Measurements from ENCODE around the gene FNDC3B. TPM values are rescaled to one million over a fixed set of nuclear protein-coding genes. Genes with fewer than 3 reads are reported as not detected.
A peak's percentile ranks its signal among the peaks of the same experiment; 100 is the strongest.

The FNDC3B gene
- total RNA-seq, 5 donors from 2014 or later (not counting 1 experiment from before 2014, with no cell fraction given), result 18.1 to 46.5 (median 23.5) TPM

GRCh38 chr3:172288651-172289050 lies 249.3 kb downstream of the FNDC3B start:
- H3K4me3 Mint-ChIP-seq, result no peak overlapping the region
- DNase-seq, result peak in 4 of 35 experiments; percentile 3 to 15 (median 4)
- Histone ChIP-seq H3K27ac (ENCODE audit: low read length) (no peak overlapping the region), H3K4me1 (ENCODE audit: control insufficient read depth in 1 of 2, extremely low read depth in 1 of 2, insufficient read depth in 2 of 2, low read length in 2 of 2) (no peaks in the 10 kb centered on the region), H3K27me3 (replicated peaks in 1 of 2; ENCODE audit: control insufficient read depth in 2 of 2, extremely low read depth in 1 of 2, insufficient read depth in 2 of 2, low read length in 1 of 2) (no peaks in the 10 kb centered on the region), H3K9me3 (no peaks in the 10 kb centered on the region), H3K4me3 (ENCODE audit: control insufficient read depth in 1 of 2, extremely low read depth in 1 of 2, low read length in 1 of 2) (no peak overlapping the region), H3K36me3 (ENCODE audit: control insufficient read depth in 2 of 2, extremely low read depth in 1 of 2, insufficient read depth in 1 of 2, low read length in 1 of 2) (peaks cover 4 to 7% of the 10 kb centered on the region in 2 donors)
- ChIA-PET CTCF (no interaction called here), POLR2A (no interaction called here)
- WGBS (ENCODE audit: insufficient coverage), result no CpG with 5 or more reads among the region's 4 CpGs
- peaks cover 54% of the 10 kb centered on the region for H3K36me3 Mint-ChIP-seq
- no peaks in the 10 kb centered on the region for H3K9me3 Mint-ChIP-seq
- no peaks in the 10 kb centered on the region for H3K27me3 Mint-ChIP-seq
- H3K4me1 Mint-ChIP-seq, result peaks cover 27 to 29% (median 28%) of the 10 kb centered on the region in 3 donors
- no peak overlapping the region for H3K27ac Mint-ChIP-seq
- ATAC-seq (replicated peaks in 1 of 4), result peak in 1 of 4 experiments; percentile 38

DNA sequence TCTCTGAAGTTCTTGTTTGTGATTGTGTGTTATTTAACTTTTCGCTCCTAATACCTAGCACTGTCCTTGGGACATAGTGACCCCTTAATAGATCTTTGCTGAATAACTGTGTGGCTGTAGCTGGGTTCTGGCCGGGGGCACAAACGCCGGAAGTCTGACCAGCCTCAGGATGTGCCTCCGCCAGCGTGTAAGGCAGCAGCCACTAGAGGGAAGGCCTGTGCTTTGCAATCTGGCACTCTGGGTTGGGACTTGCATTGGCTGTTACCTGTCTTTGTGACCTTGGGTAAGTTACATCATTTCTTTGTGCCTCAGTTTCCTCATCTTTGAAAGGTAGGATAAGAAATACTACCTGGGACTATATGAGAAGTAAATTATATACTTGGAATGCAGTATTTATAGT lies 250.2 kb downstream of the FNDC3B start:
- H3K9me3 Mint-ChIP-seq, result no peaks in the 10 kb centered on the region
- Histone ChIP-seq H3K27me3 (replicated peaks in 1 of 2; ENCODE audit: control insufficient read depth in 2 of 2, extremely low read depth in 1 of 2, insufficient read depth in 2 of 2, low read length in 1 of 2) (no peaks in the 10 kb centered on the region), H3K4me1 (ENCODE audit: control insufficient read depth in 1 of 2, extremely low read depth in 1 of 2, insufficient read depth in 2 of 2, low read length in 2 of 2) (no peaks in the 10 kb centered on the region), H3K9me3 (no peaks in the 10 kb centered on the region), H3K36me3 (ENCODE audit: control insufficient read depth in 2 of 2, extremely low read depth in 1 of 2, insufficient read depth in 1 of 2, low read length in 1 of 2) (peaks cover 4 to 7% of the 10 kb centered on the region in 2 donors), H3K4me3 (ENCODE audit: control insufficient read depth in 1 of 2, extremely low read depth in 1 of 2, low read length in 1 of 2) (no peak overlapping the region), H3K27ac (ENCODE audit: low read length) (no peak overlapping the region)
- no peaks in the 10 kb centered on the region for H3K27me3 Mint-ChIP-seq
- H3K36me3 Mint-ChIP-seq, result peaks cover 56% of the 10 kb centered on the region
- H3K4me3 Mint-ChIP-seq, result no peak overlapping the region
- ChIA-PET CTCF (no interaction called here), POLR2A (no interaction called here)
- 68% methylated on average over 5 of the region's 6 CpGs for WGBS (ENCODE audit: insufficient coverage)
- DNase-seq (peak in 1 of 35 experiments; percentile 7), ATAC-seq (replicated peaks in 1 of 4) (no peak)
- H3K4me1 Mint-ChIP-seq, result peaks cover 27 to 29% (median 28%) of the 10 kb centered on the region in 3 donors
- H3K27ac Mint-ChIP-seq, result no peak overlapping the region

GRCh38 chr3:172290457-172290856 lies 251.1 kb downstream of the FNDC3B start:
- Histone ChIP-seq H3K27ac (ENCODE audit: low read length) (no peak overlapping the region), H3K4me3 (ENCODE audit: control insufficient read depth in 1 of 2, extremely low read depth in 1 of 2, low read length in 1 of 2) (no peak overlapping the region), H3K27me3 (replicated peaks in 1 of 2; ENCODE audit: control insufficient read depth in 2 of 2, extremely low read depth in 1 of 2, insufficient read depth in 2 of 2, low read length in 1 of 2) (no peaks in the 10 kb centered on the region), H3K4me1 (ENCODE audit: control insufficient read depth in 1 of 2, extremely low read depth in 1 of 2, insufficient read depth in 2 of 2, low read length in 2 of 2) (no peaks in the 10 kb centered on the region), H3K9me3 (no peaks in the 10 kb centered on the region), H3K36me3 (ENCODE audit: control insufficient read depth in 2 of 2, extremely low read depth in 1 of 2, insufficient read depth in 1 of 2, low read length in 1 of 2) (peaks cover 4 to 7% of the 10 kb centered on the region in 2 donors)
- CTCF ChIA-PET, result interaction anchor here in 1 of 2 donors (0.6 kb wide), 1 partner anchor 237 kb away, joined by 5 read pairs; no protein-coding TSS in a partner anchor
- DNase-seq (no peak), ATAC-seq (replicated peaks in 1 of 4) (no peak)
- no peaks in the 10 kb centered on the region for H3K9me3 Mint-ChIP-seq
- peaks cover 54% of the 10 kb centered on the region for H3K36me3 Mint-ChIP-seq
- no peak overlapping the region for H3K27ac Mint-ChIP-seq
- peaks cover 27 to 29% (median 28%) of the 10 kb centered on the region in 3 donors for H3K4me1 Mint-ChIP-seq
- POLR2A ChIA-PET, result no interaction called here
- 95% methylated on average over 5 of the region's 7 CpGs for WGBS (ENCODE audit: insufficient coverage)
- no peaks in the 10 kb centered on the region for H3K27me3 Mint-ChIP-seq
- H3K4me3 Mint-ChIP-seq, result no peak overlapping the region

DNA sequence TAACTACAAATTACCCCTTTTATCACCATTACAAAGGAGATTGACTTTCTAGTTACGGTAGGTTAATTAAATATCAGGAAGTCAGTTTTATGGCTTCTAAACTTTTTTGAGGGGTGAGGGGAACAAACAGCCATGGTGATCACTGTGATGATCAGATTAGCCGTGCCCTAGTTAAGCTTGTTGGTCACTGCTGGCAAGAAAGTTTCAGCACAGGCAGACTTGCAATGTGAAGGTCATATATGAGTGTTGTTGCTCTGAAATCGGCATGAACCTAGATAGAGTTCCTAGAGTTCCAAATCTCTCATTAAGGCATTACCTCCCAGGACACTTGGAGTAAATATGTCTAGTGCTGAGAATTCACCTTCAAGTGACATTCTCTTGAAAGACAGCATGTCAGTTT lies 252.3 kb downstream of the FNDC3B start:
- ChIA-PET CTCF (no interaction called here), POLR2A (no interaction called here)
- Mint-ChIP-seq H3K4me3 (no peak overlapping the region), H3K9me3 (no peaks in the 10 kb centered on the region), H3K36me3 (peaks cover 55% of the 10 kb centered on the region), H3K27me3 (no peaks in the 10 kb centered on the region), H3K4me1 (peaks cover 25 to 28% (median 27%) of the 10 kb centered on the region in 3 donors), H3K27ac (no peak overlapping the region)
- H3K27ac ChIP-seq (ENCODE audit: low read length), result no peak overlapping the region
- H3K9me3 ChIP-seq, result no peaks in the 10 kb centered on the region
- H3K36me3 ChIP-seq (ENCODE audit: control insufficient read depth in 2 of 2, extremely low read depth in 1 of 2, insufficient read depth in 1 of 2, low read length in 1 of 2), result peaks cover 2 to 4% of the 10 kb centered on the region in 2 donors
- DNase-seq, result no peak
- WGBS (ENCODE audit: insufficient coverage), result 100% methylated on average over 1 of the region's 3 CpGs
- H3K4me3 ChIP-seq (ENCODE audit: control insufficient read depth in 1 of 2, extremely low read depth in 1 of 2, low read length in 1 of 2), result no peak overlapping the region
- H3K4me1 ChIP-seq (ENCODE audit: control insufficient read depth in 1 of 2, extremely low read depth in 1 of 2, insufficient read depth in 2 of 2, low read length in 2 of 2), result no peaks in the 10 kb centered on the region
- ATAC-seq (replicated peaks in 1 of 4), result no peak
- H3K27me3 ChIP-seq (replicated peaks in 1 of 2; ENCODE audit: control insufficient read depth in 2 of 2, extremely low read depth in 1 of 2, insufficient read depth in 2 of 2, low read length in 1 of 2), result no peaks in the 10 kb centered on the region

DNA sequence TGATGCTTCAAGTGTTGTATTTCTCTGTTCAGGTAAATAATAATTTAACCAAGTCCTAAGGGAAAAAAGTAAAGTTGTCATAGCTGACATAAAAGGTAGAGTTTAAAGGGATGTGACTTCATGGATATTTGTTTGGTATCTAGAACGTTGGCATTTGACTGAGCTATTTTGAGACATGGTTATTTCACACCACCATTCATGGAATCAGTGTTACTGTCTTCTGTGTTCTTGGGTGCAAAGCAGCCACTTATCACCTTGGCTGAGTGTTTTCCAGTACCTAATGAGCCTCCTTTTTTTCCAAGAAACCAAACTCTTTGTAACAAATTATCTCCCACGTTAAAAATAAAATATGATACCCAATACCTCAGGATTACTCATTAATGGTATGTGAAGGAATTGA lies 253.0 kb downstream of the FNDC3B start:
- H3K27ac Mint-ChIP-seq, result no peak overlapping the region
- no peaks in the 10 kb centered on the region for H3K4me1 ChIP-seq (ENCODE audit: control insufficient read depth in 1 of 2, extremely low read depth in 1 of 2, insufficient read depth in 2 of 2, low read length in 2 of 2)
- ChIA-PET POLR2A (interaction anchor here in 1 of 2 donors (0.6 kb wide), 1 partner anchor 502 kb away, joined by 11 read pairs; no protein-coding TSS in a partner anchor), CTCF (interaction anchor here in 1 of 2 donors (0.7 kb wide), 1 partner anchor 14 kb away, joined by 3 read pairs; no protein-coding TSS in a partner anchor)
- no peak for DNase-seq
- no peaks in the 10 kb centered on the region for H3K27me3 ChIP-seq (replicated peaks in 1 of 2; ENCODE audit: control insufficient read depth in 2 of 2, extremely low read depth in 1 of 2, insufficient read depth in 2 of 2, low read length in 1 of 2)
- H3K9me3 Mint-ChIP-seq, result no peaks in the 10 kb centered on the region
- 80% methylated on average over 1 of the region's 2 CpGs for WGBS (ENCODE audit: insufficient coverage)
- H3K27me3 Mint-ChIP-seq, result no peaks in the 10 kb centered on the region
- peaks cover 54% of the 10 kb centered on the region for H3K36me3 Mint-ChIP-seq
- H3K27ac ChIP-seq (ENCODE audit: low read length), result no peak overlapping the region
- H3K4me3 Mint-ChIP-seq, result no peak overlapping the region
- no peak for ATAC-seq (replicated peaks in 1 of 4)
- peaks cover 0 to 4% of the 10 kb centered on the region in 2 donors for H3K36me3 ChIP-seq (ENCODE audit: control insufficient read depth in 2 of 2, extremely low read depth in 1 of 2, insufficient read depth in 1 of 2, low read length in 1 of 2)
- no peaks in the 10 kb centered on the region for H3K9me3 ChIP-seq
- H3K4me1 Mint-ChIP-seq, result peaks cover 22 to 23% (median 22%) of the 10 kb centered on the region in 3 donors
- H3K4me3 ChIP-seq (ENCODE audit: control insufficient read depth in 1 of 2, extremely low read depth in 1 of 2, low read length in 1 of 2), result no peak overlapping the region

- ATAC-seq (replicated peaks in 1 of 4) (no peak), DNase-seq (no peak)
- no peak overlapping the region for H3K4me3 Mint-ChIP-seq
- peaks cover 15 to 17% (median 16%) of the 10 kb centered on the region in 3 donors for H3K4me1 Mint-ChIP-seq
- CTCF ChIA-PET, result interaction anchor here in 1 of 2 donors (0.8 kb wide), 1 partner anchor 373 kb away, joined by 3 read pairs; no protein-coding TSS in a partner anchor
- no peaks in the 10 kb centered on the region for H3K27me3 Mint-ChIP-seq
- Histone ChIP-seq H3K27ac (ENCODE audit: low read length) (no peak overlapping the region), H3K4me1 (ENCODE audit: control insufficient read depth in 1 of 2, extremely low read depth in 1 of 2, insufficient read depth in 2 of 2, low read length in 2 of 2) (no peaks in the 10 kb centered on the region), H3K4me3 (ENCODE audit: control insufficient read depth in 1 of 2, extremely low read depth in 1 of 2, low read length in 1 of 2) (no peak overlapping the region), H3K36me3 (ENCODE audit: control insufficient read depth in 2 of 2, extremely low read depth in 1 of 2, insufficient read depth in 1 of 2, low read length in 1 of 2) (peaks cover 0 to 4% of the 10 kb centered on the region in 2 donors), H3K9me3 (no peaks in the 10 kb centered on the region), H3K27me3 (replicated peaks in 1 of 2; ENCODE audit: control insufficient read depth in 2 of 2, extremely low read depth in 1 of 2, insufficient read depth in 2 of 2, low read length in 1 of 2) (no peaks in the 10 kb centered on the region)
- no peaks in the 10 kb centered on the region for H3K9me3 Mint-ChIP-seq
- POLR2A ChIA-PET, result no interaction called here
- no peak overlapping the region for H3K27ac Mint-ChIP-seq
- peaks cover 54% of the 10 kb centered on the region for H3K36me3 Mint-ChIP-seq
- WGBS (ENCODE audit: insufficient coverage), result no CpG with 5 or more reads among the region's 2 CpGs
Measured at GRCh38 chr3:172293093-172293492, 253.7 kb downstream of the FNDC3B start.

All from T-cell (primary cell).